H1 (cell line): ENCODE results near the gene HPS5. TPM values are rescaled to one million over a fixed set of nuclear protein-coding genes. Genes with fewer than 3 reads are reported as not detected.

ENCODE experiments used
- CTCF ChIA-PET: fragments of 300-600 bp; sonication (Branson Sonifier 250); formaldehyde crosslinking; loops from one replicate; lab custom pipeline; 2021; ENCODE audit not compliant: partially characterized antibody; lab: Charles Lee
- POLR2A ChIA-PET: fragments of 300-600 bp; sonication (Branson Sonifier 250); formaldehyde crosslinking; loops from one replicate; lab custom pipeline; 2021; ENCODE audit warnings: inconsistent platforms; ENCODE audit not compliant: partially characterized antibody; lab: Charles Lee
- DNase-seq, 2 experiments: peaks; one replicate each; pipeline versions ENCODE4 v3.0.0 to v3.0.0-alpha.2; 2010 to 2022; ENCODE audit warnings: low spot score in 2 of 2, low read depth in 1 of 2, mixed read lengths in 1 of 2
- FAIRE-seq: peaks from 2 replicates; lab custom pipeline; 2011; peaks lifted over from hg19 to GRCh38; lab: Jason Lieb, UNC
- H2AFZ ChIP-seq: 2 replicates; pipeline ENCODE4 v1.8.1; 2012; ENCODE audit warnings: low read length, inconsistent platforms
- H2AK5ac ChIP-seq: 2 replicates; pipeline ENCODE4 v1.6.1; 2013; ENCODE audit warnings: low read depth, low read length
- H2BK120ac ChIP-seq: replicated peaks from 2 replicates; pipeline ENCODE3; 2013; ENCODE audit warnings: low read depth, low read length, inconsistent platforms
- H2BK12ac ChIP-seq: 2 replicates; pipeline ENCODE4 v1.6.1; 2013; ENCODE audit warnings: low read depth, low read length
- H2BK15ac ChIP-seq: 2 replicates; pipeline ENCODE4 v1.6.1; 2013; ENCODE audit warnings: low read length
- H2BK20ac ChIP-seq: 2 replicates; pipeline ENCODE4 v1.6.1; 2013; ENCODE audit warnings: low read length
- H2BK5ac ChIP-seq: 2 replicates; pipeline ENCODE4 v1.6.1; 2013; ENCODE audit warnings: low read depth, low read length
- H3K14ac ChIP-seq: 2 replicates; pipeline ENCODE4 v1.6.1; 2013; ENCODE audit warnings: inconsistent platforms; ENCODE audit not compliant: insufficient read length
- H3K18ac ChIP-seq: 2 replicates; pipeline ENCODE4 v1.6.1; 2013; ENCODE audit warnings: low read length; ENCODE audit errors: extremely low read depth
- H3K23ac ChIP-seq: 2 replicates; pipeline ENCODE4 v1.6.1; 2013; ENCODE audit warnings: inconsistent platforms; ENCODE audit not compliant: insufficient read length
- H3K23me2 ChIP-seq: 2 replicates; pipeline ENCODE4 v1.6.1; 2013; ENCODE audit warnings: low read depth, low read length
- H3K27ac ChIP-seq: 2 replicates; pipeline ENCODE4 v1.6.1; 2011; ENCODE audit warnings: low read depth, low read length, inconsistent platforms
- H3K27me3 ChIP-seq, 4 experiments: replicated peaks in 1 of 4; 1 replicate in 1 of 4; 2 replicates in 3 of 4; pipeline versions ENCODE4 v1.6.1 to v1.8.1; 2011 to 2013; ENCODE audit warnings: low read length in 3 of 4, mild to moderate bottlenecking in 3 of 4, inconsistent platforms in 2 of 4, mixed read lengths in 2 of 4, moderate library complexity in 1 of 4; ENCODE audit not compliant: control insufficient read depth in 3 of 4, insufficient read depth in 3 of 4; ENCODE audit errors: extremely low read depth in 1 of 4
- H3K36me3 ChIP-seq, 4 experiments: 2 replicates each; pipeline versions ENCODE4 v1.6.1 to v1.8.1; 2011 to 2013; ENCODE audit warnings: mild to moderate bottlenecking in 4 of 4, low read length in 3 of 4, moderate library complexity in 2 of 4, control low read depth in 1 of 4, inconsistent platforms in 1 of 4; ENCODE audit not compliant: insufficient read depth in 4 of 4, control insufficient read depth in 2 of 4
- H3K4ac ChIP-seq: replicated peaks from 2 replicates; pipeline ENCODE3; 2013; ENCODE audit warnings: low read length, low read depth, mixed read lengths, inconsistent platforms; ENCODE audit not compliant: insufficient read length
- H3K4me1 ChIP-seq, 4 experiments: replicated peaks in 1 of 4; 1 replicate in 1 of 4; 2 replicates in 3 of 4; pipeline versions ENCODE4 v1.6.1 to v1.8.1; 2011 to 2013; ENCODE audit warnings: low read length in 3 of 4, inconsistent platforms in 2 of 4, mixed read lengths in 1 of 4; ENCODE audit not compliant: insufficient read depth in 4 of 4, control insufficient read depth in 3 of 4
- H3K4me2 ChIP-seq, 2 experiments: 2 replicates each; pipeline versions ENCODE4 v1.6.1 to v1.8.1; 2011 to 2013; ENCODE audit warnings: low read depth in 2 of 2, low read length in 2 of 2, control low read depth in 1 of 2, inconsistent platforms in 1 of 2, mild to moderate bottlenecking in 1 of 2; ENCODE audit not compliant: insufficient read depth in 1 of 2
- H3K4me3 ChIP-seq, 4 experiments: fragments of 200-600, 300-600 bp in 1 of 4; sonication (generic), shearing (Covaris generic), sonication (Bioruptor Twin) in 1 of 4; 2 replicates each; pipeline versions ENCODE4 v1.5.1 to v1.8.1; 2011 to 2016; ENCODE audit warnings: low read length in 4 of 4, low read depth in 3 of 4, control low read depth in 2 of 4, inconsistent platforms in 2 of 4, mild to moderate bottlenecking in 2 of 4, mixed read lengths in 1 of 4, moderate library complexity in 1 of 4; ENCODE audit not compliant: insufficient read depth in 2 of 4; ENCODE audit errors: extremely low read depth in 1 of 4
- H3K56ac ChIP-seq: replicated peaks from 2 replicates; pipeline ENCODE3; 2013; ENCODE audit warnings: low read depth, mild to moderate bottlenecking, mixed read lengths, low read length, inconsistent platforms; ENCODE audit not compliant: insufficient read length
- H3K79me1 ChIP-seq: 2 replicates; pipeline ENCODE4 v1.6.1; 2013; ENCODE audit warnings: low read depth, low read length, control low read depth
- H3K79me2 ChIP-seq, 2 experiments: 2 replicates each; pipeline versions ENCODE4 v1.6.1 to v1.8.1; 2012 to 2013; ENCODE audit warnings: low read length in 2 of 2, mild to moderate bottlenecking in 2 of 2, inconsistent platforms in 1 of 2; ENCODE audit not compliant: insufficient read depth in 2 of 2, control insufficient read depth in 1 of 2
- H3K9ac ChIP-seq, 4 experiments: replicated peaks in 1 of 4; 1 replicate in 1 of 4; 2 replicates in 3 of 4; pipeline versions ENCODE4 v1.6.1 to v1.8.1; 2011 to 2013; ENCODE audit warnings: low read depth in 3 of 4, low read length in 3 of 4, control low read depth in 2 of 4, mild to moderate bottlenecking in 2 of 4, moderate library complexity in 2 of 4, inconsistent platforms in 1 of 4; ENCODE audit errors: extremely low read depth in 1 of 4
- H3K9me3 ChIP-seq, 2 experiments: 2 replicates each; pipeline versions ENCODE4 v1.6.1 to v1.8.1; 2012 to 2013; ENCODE audit warnings: mild to moderate bottlenecking in 2 of 2, moderate library complexity in 2 of 2, control low read depth in 1 of 2, inconsistent platforms in 1 of 2, low read depth in 1 of 2, low read length in 1 of 2, mixed read lengths in 1 of 2; ENCODE audit not compliant: insufficient read depth in 2 of 2
- H4K20me1 ChIP-seq, 2 experiments: replicated peaks in 1 of 2; 2 replicates each; pipeline versions ENCODE3 to v1.8.1; 2011 to 2013; ENCODE audit warnings: inconsistent platforms in 2 of 2, low read length in 2 of 2, mild to moderate bottlenecking in 1 of 2; ENCODE audit not compliant: insufficient read depth in 2 of 2, control insufficient read depth in 1 of 2
- H4K5ac ChIP-seq: 2 replicates; pipeline ENCODE4 v1.6.1; 2013; ENCODE audit warnings: low read length, low read depth, mixed read lengths, inconsistent platforms; ENCODE audit not compliant: insufficient read length
- H4K8ac ChIP-seq: 2 replicates; pipeline ENCODE4 v1.8.0; 2013; ENCODE audit warnings: mild to moderate bottlenecking, moderate library complexity, low read length, inconsistent platforms; ENCODE audit not compliant: insufficient read depth; ENCODE audit errors: extremely low read depth
- H4K91ac ChIP-seq: replicated peaks from 2 replicates; pipeline ENCODE3; 2013; ENCODE audit warnings: low read length, mixed read lengths, inconsistent platforms; ENCODE audit not compliant: insufficient read length
- BCL11A ChIP-seq, 2 experiments: IDR thresholded peaks; one replicate each; pipeline ENCODE4 v1.6.1; 2011; ENCODE audit warnings: low read depth in 2 of 2, low read length in 2 of 2, mild to moderate bottlenecking in 2 of 2
- CHD1 ChIP-seq: IDR thresholded peaks from 2 replicates; pipeline ENCODE4 v1.6.1; 2012; ENCODE audit warnings: low read depth, low read length, improper control_type of control experiment
- CTBP2 ChIP-seq: IDR thresholded peaks from 2 replicates; pipeline ENCODE4 v1.7.0; 2011; ENCODE audit warnings: borderline replicate concordance, mild to moderate bottlenecking, moderate library complexity, mixed read lengths, low read length; ENCODE audit not compliant: insufficient read depth, insufficient read length
- E2F6 ChIP-seq: IDR thresholded peaks from 2 replicates; pipeline ENCODE4 v1.6.1; 2012; ENCODE audit warnings: inconsistent platforms
- EGR1 ChIP-seq: IDR thresholded peaks from 2 replicates; pipeline ENCODE4 v1.6.1; 2011; ENCODE audit warnings: low read depth, low read length, borderline replicate concordance
- FOSL1 ChIP-seq: IDR thresholded peaks from 2 replicates; pipeline ENCODE4 v1.6.1; 2011; ENCODE audit warnings: mild to moderate bottlenecking, low read depth, low read length, moderate library complexity; ENCODE audit not compliant: insufficient read depth
- HDAC2 ChIP-seq, 2 experiments: fragments of 300-600 bp in 1 of 2; sonication (generic) in 1 of 2; IDR thresholded peaks; 2 replicates each; pipeline ENCODE4 v1.6.1; 2011 to 2012; ENCODE audit warnings: low read depth in 2 of 2, low read length in 2 of 2, mild to moderate bottlenecking in 2 of 2, moderate library complexity in 2 of 2, borderline replicate concordance in 1 of 2, inconsistent platforms in 1 of 2
- NANOG ChIP-seq: IDR thresholded peaks from 2 replicates; pipeline ENCODE4 v1.6.1; 2011; ENCODE audit warnings: low read length, low read depth, mild to moderate bottlenecking, inconsistent platforms; ENCODE audit not compliant: insufficient read depth, poor library complexity, severe bottlenecking
- POU5F1 ChIP-seq: IDR thresholded peaks from 2 replicates; pipeline ENCODE4 v1.6.1; 2011; ENCODE audit warnings: low read depth, mild to moderate bottlenecking, low read length, moderate library complexity
- SIX5 ChIP-seq: IDR thresholded peaks from 2 replicates; pipeline ENCODE4 v1.6.1; 2011; ENCODE audit warnings: mild to moderate bottlenecking, low read depth, low read length
- SP2 ChIP-seq: IDR thresholded peaks from 2 replicates; pipeline ENCODE4 v1.6.1; 2012; ENCODE audit warnings: mild to moderate bottlenecking, low read length, inconsistent platforms
- WGBS, 2 experiments: shearing (Covaris generic) in 1 of 2; methylation state at CpG; one replicate each; pipeline versions ENCODE4 v1.1.6 to v1.1.7; 2013 to 2015; ENCODE audit warnings: low lambda C conversion rate in 2 of 2, mixed read lengths in 2 of 2, inconsistent platforms in 1 of 2, low coverage in 1 of 2, missing lambda C conversion rate in 1 of 2; ENCODE audit not compliant: insufficient replicate concordance in 2 of 2, insufficient coverage in 1 of 2, insufficient read length in 1 of 2; ENCODE audit errors: extremely low coverage in 1 of 2, missing lambda C conversion rate in 1 of 2; 5-methylcytosine and 5-hydroxymethylcytosine counted together
- polyA plus RNA-seq, 7 experiments: library from polyadenylated mRNA; depleted of rRNA in 3 of 7; stranded (reverse) in 5 of 7; unstranded in 2 of 7; fragments of >200 nt in 5 of 7; fragments of 200-250 nt in 2 of 7; gene quantifications; 1 replicate in 5 of 7; 2 replicates in 1 of 7; 4 replicates in 1 of 7; pipeline versions ENCODE4 v1.2.1 to v1.2.3, GENCODE V29; 2011 to 2013; ENCODE audit warnings: missing spikeins in 2 of 7, mixed read lengths in 2 of 7
- total RNA-seq: library from RNA; stranded (reverse); fragmentation: NEBNext Ultra II Directional; extraction: Animal tissue kit (Norgen Biotek cat#: 25700); gene quantifications from 2 replicates; pipeline ENCODE4 v1.2.1, GENCODE V29; 2021
- TF ChIP-seq, protein P1 (sequence below): IDR thresholded peaks from 2 replicates; pipeline ENCODE4 v1.6.1; 2011; ENCODE audit warnings: low read depth, mild to moderate bottlenecking, low read length; ENCODE audit not compliant: insufficient read depth

Gene HPS5
- total and polyA plus RNA-seq, 2 of the 8 experiments (the other 6 are each of a cell fraction or from before 2014, with no cell fraction given): 5.0 to 18.5 TPM

DNA sequence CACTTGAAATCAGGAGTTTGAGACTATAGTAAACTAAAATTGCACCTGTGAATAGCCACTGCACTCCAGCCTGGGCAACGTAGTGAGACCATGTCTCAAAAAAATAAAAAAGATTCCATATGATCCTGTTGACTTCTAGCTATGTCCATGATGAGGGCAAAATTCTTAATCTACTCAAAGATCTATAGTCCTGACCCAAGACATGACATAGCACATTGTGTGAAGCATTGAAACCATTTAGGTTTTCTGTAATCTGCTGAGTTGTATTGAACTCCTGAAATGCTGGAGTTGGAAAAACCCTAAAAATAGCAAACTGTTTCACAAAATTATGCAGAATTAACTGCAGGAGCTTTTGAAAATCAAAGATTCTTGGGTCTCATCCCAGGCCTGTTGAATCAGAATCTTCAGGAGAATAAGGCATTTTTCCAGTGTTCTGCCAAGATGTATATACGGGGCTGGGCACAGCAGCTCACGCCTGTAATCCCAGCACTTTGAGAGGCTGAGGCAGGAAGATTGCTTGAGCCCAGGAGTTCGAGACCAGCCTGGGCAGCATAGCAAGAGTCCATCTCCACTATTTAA lies 42.6 kb upstream of the HPS5 start:
- Histone ChIP-seq H3K9me3 (no peaks in the 10 kb centered on the region), H3K23me2 (no peaks in the 10 kb centered on the region), H3K4me2 (no peak overlapping the region), H3K27me3 (no peaks in the 10 kb centered on the region), H3K4ac (no peak overlapping the region), H3K56ac (no peak overlapping the region), H3K4me1 (no peaks in the 10 kb centered on the region), H2BK15ac (no peak overlapping the region), H3K23ac (no peak overlapping the region), H4K8ac (no peak overlapping the region), H4K5ac (no peak overlapping the region), H3K27ac (no peak overlapping the region), H2AFZ (no peak overlapping the region), H3K9ac (no peak overlapping the region), H3K14ac (no peak overlapping the region), H3K79me1 (no peaks in the 10 kb centered on the region), H2BK12ac (no peak overlapping the region), H3K18ac (no peak overlapping the region), H4K20me1 (no peaks in the 10 kb centered on the region), H2BK5ac (no peak overlapping the region), H2BK120ac (no peak overlapping the region), H2BK20ac (no peak overlapping the region), H3K79me2 (no peaks in the 10 kb centered on the region), H4K91ac (no peak overlapping the region), H3K4me3 (no peak overlapping the region), H3K36me3 (peaks cover 13 to 69% (median 27%) of the 10 kb centered on the region in 4 experiments), H2AK5ac (no peak overlapping the region)
- WGBS, 2 experiments: 85% methylated on average over 4 of the region's 4 CpGs; no CpG with 5 or more reads in 1 of the 2 experiments
- FAIRE-seq (no peak), DNase-seq (no peak)
- ChIA-PET CTCF (no interaction called here), POLR2A (interaction anchor here (0.6 kb wide), 1 partner anchor 1536 kb away, joined by 3 read pairs; no protein-coding TSS in a partner anchor)
- TF ChIP-seq CTBP2 (no peak), E2F6 (no peak), EGR1 (no peak), FOSL1 (no peak), SIX5 (no peak), CHD1 (no peak), HDAC2 (IDR thresholded peaks at IDR 0.05; ENCODE audit: borderline replicate concordance in 1 of 2, low read depth in 2 of 2, low read length in 2 of 2) (no peak), NANOG (no peak), SP2 (no peak), BCL11A (IDR thresholded peaks at IDR 0.05; ENCODE audit: low read depth in 2 of 2, low read length in 2 of 2) (no peak), POU5F1 (no peak)
- TF ChIP-seq, protein P1, sequence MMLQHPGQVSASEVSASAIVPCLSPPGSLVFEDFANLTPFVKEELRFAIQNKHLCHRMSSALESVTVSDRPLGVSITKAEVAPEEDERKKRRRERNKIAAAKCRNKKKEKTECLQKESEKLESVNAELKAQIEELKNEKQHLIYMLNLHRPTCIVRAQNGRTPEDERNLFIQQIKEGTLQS: no peak
